Fibroblast of pulmonary artery (primary cell): ENCODE measurements around the gene UNC13D.

Experiments used
- DNase-seq: peaks from one replicate; pipeline ENCODE4 v3.0.0-alpha.2; 2010; ENCODE audit warnings: low read depth
- H3K4me3 ChIP-seq: replicated peaks from 2 replicates; pipeline ENCODE4 v1.5.1; 2011; ENCODE audit warnings: low read depth, mild to moderate bottlenecking, control low read depth, low read length, moderate library complexity
- TF ChIP-seq, protein P1 (sequence below): IDR thresholded peaks from 2 replicates; pipeline ENCODE4 v1.5.1; 2011; ENCODE audit warnings: mild to moderate bottlenecking, control low read depth, low read length, inconsistent platforms; ENCODE audit errors: missing control alignments

The UNC13D gene

DNA sequence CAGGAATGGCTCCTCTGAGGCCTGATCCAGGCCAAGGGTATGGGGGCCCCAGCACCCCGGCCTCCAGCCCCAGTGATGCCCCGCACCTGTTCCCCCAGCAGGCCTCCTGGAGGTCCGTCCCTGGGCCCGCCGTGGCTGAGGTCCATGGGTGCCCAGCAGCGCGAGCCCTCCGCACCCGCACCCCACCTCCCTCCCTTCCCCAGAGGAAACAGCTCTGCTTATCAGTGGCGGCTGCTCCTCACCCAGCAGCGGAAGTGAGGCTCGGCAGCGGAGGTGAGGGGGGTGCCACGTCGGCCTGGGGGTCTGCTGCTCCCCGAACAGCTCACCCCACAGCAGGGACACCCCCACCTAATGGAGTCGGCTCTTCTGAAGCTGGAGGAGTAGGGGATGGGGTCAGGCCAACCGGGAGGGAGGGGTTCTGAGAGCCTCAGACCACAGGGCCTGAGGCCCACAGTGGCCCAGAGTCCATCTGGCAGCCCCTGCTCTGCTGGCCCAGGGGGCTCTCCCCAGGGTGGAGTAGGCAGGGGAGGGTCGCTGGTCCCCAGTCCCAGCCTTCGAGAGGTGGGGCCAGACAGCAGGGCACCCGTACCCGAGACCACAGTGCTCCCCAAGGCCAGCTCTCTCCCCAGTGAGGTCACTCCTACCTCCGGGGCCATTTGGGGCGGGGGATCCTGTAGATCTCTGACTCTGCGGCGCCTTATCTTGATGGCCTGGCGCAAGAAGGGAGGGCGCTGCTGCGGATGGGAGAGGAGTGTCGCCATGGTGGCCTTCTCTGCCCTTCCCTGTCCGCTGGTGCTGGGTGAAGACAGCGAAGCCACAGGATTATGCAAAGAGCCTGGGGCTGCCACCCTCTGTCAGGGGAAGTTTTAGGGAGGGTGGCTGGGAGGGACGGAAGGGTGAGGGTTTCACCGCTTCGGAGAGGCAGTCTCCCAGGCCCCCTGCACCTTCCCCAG lies at the start of gene UNC13D:
Gene UNC13D, minus strand, starts transcription at position 828 of the 953 bp plus-strand sequence. Its CDS starts 67 bp downstream, at position 761.
- TF ChIP-seq, protein P1, sequence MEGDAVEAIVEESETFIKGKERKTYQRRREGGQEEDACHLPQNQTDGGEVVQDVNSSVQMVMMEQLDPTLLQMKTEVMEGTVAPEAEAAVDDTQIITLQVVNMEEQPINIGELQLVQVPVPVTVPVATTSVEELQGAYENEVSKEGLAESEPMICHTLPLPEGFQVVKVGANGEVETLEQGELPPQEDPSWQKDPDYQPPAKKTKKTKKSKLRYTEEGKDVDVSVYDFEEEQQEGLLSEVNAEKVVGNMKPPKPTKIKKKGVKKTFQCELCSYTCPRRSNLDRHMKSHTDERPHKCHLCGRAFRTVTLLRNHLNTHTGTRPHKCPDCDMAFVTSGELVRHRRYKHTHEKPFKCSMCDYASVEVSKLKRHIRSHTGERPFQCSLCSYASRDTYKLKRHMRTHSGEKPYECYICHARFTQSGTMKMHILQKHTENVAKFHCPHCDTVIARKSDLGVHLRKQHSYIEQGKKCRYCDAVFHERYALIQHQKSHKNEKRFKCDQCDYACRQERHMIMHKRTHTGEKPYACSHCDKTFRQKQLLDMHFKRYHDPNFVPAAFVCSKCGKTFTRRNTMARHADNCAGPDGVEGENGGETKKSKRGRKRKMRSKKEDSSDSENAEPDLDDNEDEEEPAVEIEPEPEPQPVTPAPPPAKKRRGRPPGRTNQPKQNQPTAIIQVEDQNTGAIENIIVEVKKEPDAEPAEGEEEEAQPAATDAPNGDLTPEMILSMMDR, result no peak
- no peak for DNase-seq
- H3K4me3 ChIP-seq, result no peak within 1 kb of the TSS

DNA sequence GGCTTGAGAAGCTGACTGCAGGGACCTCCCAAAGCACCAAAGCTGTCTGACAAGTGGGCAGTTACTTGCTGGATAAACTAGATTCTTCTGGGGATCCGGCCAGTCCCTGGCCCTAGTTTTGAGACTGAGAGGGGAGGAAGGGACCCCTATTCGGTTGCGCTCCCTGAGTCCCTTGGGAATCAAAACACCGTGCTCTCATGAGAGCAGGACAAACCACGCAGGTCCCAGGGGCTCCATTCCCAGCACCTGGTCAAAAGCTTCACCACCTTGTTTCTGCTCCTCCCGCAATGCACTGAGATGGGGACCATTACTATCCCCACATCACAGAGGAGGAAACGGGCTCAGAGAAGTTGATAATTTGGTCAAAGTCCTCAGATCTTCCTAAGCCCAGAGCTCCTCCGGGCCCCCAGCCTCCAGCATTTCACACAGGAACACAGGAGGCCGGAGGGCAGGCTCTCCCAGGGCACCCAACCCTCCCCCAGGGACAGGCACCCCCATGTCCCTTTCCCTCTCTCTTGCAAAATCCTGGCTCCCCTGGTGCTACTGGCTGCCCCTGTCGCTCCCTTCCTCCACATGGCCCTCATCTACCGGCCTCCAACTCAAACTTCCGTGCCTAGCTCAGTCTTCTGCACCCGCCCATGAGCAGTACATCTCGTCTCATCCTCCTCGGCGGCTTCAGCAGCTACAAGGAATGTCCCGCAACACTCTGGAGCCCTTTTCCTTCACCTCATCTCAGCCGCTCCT lies 49.3 kb upstream of the UNC13D start:
- no peak for DNase-seq
- H3K4me3 ChIP-seq, result no peak overlapping the region
- TF ChIP-seq, protein P1, result no peak

DNA sequence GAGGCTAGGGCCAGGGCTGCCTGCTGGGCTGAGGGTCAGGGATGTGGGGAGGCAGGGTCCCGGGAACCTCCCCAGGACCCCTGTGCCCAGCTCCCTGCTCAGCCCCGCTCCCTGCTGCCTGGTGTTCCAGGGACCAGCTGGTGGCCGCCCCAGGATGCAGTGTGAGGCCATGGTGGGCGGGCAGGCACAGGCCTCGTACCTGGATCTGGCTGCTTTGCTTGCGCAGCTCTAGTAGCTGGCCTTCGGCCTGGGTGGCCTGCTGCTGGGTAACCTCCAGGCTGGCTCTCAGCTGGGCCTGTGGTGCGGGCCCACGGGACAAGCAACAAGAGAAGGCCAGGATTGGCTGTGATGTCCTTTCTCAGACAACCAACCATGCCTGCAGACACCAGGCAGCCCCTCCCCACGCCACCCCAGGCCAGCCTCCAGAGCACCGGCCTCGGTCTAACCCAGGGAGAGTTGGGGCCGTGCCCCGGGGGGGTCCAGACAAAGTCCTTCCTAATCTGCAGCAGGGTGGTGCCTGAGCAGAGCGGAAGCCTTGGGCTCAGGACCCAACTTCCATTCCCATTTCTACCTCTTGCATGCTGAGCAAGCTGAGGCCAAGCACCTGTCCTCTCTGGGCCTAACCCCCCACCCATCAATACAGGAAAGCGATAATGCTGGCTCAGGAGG lies 48.5 kb upstream of the UNC13D start:
- DNase-seq, result no peak
- H3K4me3 ChIP-seq, result no peak overlapping the region
- TF ChIP-seq, protein P1, result no peak

DNA sequence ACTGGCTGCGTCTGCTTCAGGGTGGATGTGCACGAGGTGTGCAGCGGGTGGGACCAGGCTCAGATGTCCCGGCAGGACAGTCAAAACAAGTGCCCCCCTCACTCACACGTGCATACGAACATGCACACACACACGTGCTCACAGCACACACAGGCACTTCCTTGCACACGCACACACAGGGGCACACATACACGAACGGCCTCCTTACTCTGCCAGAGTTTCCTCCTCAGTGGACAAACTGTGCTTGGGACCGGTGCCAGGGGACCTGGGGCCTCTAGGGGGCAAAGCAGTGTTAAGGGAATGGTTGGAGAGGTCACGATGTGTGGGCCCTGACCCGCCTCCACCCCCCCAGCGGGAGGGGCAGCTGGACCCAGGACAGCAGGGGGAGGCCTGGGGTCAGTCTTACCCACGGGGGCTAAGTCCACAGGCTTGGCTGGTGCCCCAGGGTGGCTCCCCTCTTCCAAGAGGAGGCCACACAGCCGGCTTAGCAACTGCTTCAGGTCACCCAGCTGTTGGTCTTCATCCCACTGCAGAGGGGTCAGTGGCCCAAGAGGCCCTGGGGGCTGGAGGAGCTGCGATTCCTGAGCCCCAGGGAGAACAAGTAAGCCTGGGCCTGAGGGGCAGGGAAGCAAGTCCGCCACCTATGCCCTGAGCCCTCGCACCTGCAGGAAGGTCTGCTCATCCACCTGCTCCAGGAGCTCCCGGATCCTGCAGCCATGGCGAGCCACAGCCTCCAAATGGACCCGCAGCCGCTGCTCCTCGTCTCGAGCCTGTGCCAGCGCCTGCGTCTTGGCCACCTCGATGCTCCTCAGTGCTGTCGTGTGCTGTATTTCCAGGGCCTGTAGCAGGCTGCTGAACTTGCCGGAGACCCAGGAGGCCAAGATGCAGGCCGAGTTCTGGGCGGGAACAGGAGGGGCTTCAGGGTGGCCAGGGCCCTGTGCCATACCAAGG lies 47.7 kb upstream of the UNC13D start:
- no peak for DNase-seq
- H3K4me3 ChIP-seq, result no peak overlapping the region
- TF ChIP-seq, protein P1, result no peak

- no peak for DNase-seq
- TF ChIP-seq, protein P1, result no peak
- H3K4me3 ChIP-seq, result no peak overlapping the region
Observed at GRCh38 chr17:75891022-75891604, 46.9 kb upstream of the UNC13D start.
